Stimulated activated naive CD8-positive, alpha-beta T cell treated with anti-CD3 and anti-CD28 coated beads, Interleukin-15, Interleukin-2, amounts not matched to agents 100 ng/mL and 50 ng/mL, for 24 hours (primary cell): ENCODE data around the gene EPC1.
"Not testable (repeated sequence)": the region's sequence is repeated elsewhere in the genome, so short reads cannot be mapped to it uniquely, and the experiment has no call there.

Experiments
- H3K27ac Mint-ChIP-seq: one replicate; pipeline ENCODE4 v1.8.0; 2021; ENCODE audit warnings: mild to moderate bottlenecking, mixed read lengths
- H3K27me3 Mint-ChIP-seq: one replicate; pipeline ENCODE4 v1.8.0; 2021; ENCODE audit warnings: mixed read lengths
- H3K36me3 Mint-ChIP-seq: one replicate; pipeline ENCODE4 v1.8.0; 2021; ENCODE audit warnings: low read depth, mixed read lengths
- H3K4me1 Mint-ChIP-seq: one replicate; pipeline ENCODE4 v1.8.0; 2021; ENCODE audit warnings: low read depth, mixed read lengths
- H3K4me3 Mint-ChIP-seq: one replicate; pipeline ENCODE4 v1.8.0; 2021; ENCODE audit warnings: mild to moderate bottlenecking, mixed read lengths
- H3K9me3 Mint-ChIP-seq: one replicate; pipeline ENCODE4 v1.8.0; 2021; ENCODE audit warnings: mixed read lengths

The EPC1 gene

DNA sequence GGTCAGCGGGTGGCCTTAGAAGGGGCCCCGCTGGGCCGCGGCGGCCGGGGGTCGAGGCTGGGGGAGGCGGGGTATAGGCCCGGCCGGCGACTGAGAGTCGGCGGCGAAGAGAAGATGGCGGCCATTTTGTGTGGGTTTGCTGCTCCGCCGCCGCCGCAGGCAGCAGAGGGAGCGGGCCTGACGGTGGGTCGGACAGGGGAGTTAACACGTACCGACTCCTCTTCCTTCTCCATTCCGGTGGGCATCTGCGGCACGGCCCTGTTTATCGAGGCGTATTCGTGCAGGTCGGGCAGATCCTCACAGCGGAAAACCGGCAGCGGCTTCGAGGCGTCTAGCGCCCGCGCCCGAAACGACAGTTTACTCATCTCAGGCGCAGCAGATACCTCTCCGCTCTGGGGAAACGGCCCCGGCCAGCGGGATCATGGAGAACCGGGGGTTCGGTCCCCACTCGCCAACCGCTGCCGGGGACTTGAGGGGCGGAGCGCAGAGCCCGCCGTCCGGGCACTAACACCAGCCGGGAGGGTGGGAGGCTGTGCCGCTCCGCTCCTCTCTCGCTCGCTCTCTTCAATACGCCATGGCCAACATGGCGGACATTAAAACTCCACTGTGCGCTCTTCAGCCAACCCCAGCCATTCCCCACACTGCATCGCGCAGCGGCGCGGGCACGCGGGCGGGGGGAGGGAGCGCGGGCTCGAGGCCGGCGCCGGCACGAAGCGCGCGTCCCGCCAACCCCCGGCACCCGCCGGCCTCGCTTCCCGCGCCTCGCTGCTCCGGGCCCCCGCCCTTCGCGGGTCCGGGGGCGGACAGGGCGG, at the start of gene EPC1:
Gene EPC1 (minus strand): TSS at position 608 of the 812 bp plus-strand sequence. CDS start 243 bp downstream, at position 365.
- H3K27me3 Mint-ChIP-seq: no peaks in the 10 kb centered on the region
- H3K4me3 Mint-ChIP-seq: peak within 1 kb of the TSS; percentile 92
- peaks cover 29% of the 10 kb centered on the region for H3K36me3 Mint-ChIP-seq
- no peaks in the 10 kb centered on the region for H3K9me3 Mint-ChIP-seq
- peaks cover 74% of the 10 kb centered on the region for H3K4me1 Mint-ChIP-seq
- peak within 1 kb of the TSS; percentile 99 for H3K27ac Mint-ChIP-seq

- Mint-ChIP-seq H3K4me1 (no peaks in the 10 kb centered on the region), H3K4me3 (no peak overlapping the region), H3K27me3 (no peaks in the 10 kb centered on the region), H3K9me3 (no peaks in the 10 kb centered on the region), H3K36me3 (no peaks in the 10 kb centered on the region), H3K27ac (no peak overlapping the region)
Observed at GRCh38 chr10:32393911-32394310, 47.0 kb upstream of the EPC1 start.

- not testable (repeated sequence) for H3K27ac Mint-ChIP-seq, H3K4me1 Mint-ChIP-seq, H3K27me3 Mint-ChIP-seq, H3K36me3 Mint-ChIP-seq, H3K4me3 Mint-ChIP-seq, H3K9me3 Mint-ChIP-seq
Observed at GRCh38 chr10:32392284-32392683, 45.3 kb upstream of the EPC1 start.

- no peaks in the 10 kb centered on the region for H3K9me3 Mint-ChIP-seq
- no peaks in the 10 kb centered on the region for H3K27me3 Mint-ChIP-seq
- no peak overlapping the region for H3K4me3 Mint-ChIP-seq
- H3K36me3 Mint-ChIP-seq: no peaks in the 10 kb centered on the region
- no peak overlapping the region for H3K27ac Mint-ChIP-seq
- H3K4me1 Mint-ChIP-seq: peaks cover 8% of the 10 kb centered on the region
Observed at GRCh38 chr10:32390193-32390592, 43.2 kb upstream of the EPC1 start.

DNA sequence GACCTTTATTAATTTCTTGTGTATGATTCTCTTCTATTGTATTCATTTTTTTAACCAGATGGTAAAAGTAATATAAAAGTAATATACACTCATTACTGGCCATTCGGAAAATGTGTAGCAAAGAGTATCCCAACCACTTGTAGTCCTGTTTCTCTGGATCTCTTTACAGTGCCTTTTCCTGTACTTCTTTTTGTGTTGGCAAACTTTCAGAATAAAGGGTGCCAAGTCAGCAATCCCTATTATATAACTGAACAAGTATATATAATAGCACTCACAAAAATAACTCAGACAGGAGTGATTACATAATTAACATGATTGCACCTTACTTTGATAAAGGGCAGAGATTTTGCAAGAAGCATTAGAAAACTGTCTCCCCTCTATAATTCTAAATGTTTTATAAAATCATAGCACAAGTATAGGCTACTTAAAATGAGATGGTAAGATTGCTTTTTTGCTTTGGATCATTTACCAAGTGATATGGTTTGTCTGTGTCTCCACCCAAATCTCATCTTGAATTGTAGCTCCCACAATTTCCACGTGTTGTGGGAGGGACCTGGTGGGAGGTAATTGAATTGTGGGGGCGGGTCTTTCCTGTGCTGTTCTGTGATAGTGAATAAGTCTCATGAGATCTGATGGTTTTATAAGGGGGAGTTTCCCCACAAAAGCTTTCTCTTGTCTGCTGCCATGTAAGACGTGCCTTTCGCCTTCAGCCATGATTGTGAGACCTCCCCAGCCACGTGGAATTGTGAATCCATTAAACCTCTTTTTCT, 41.5 kb upstream of the EPC1 start:
- Mint-ChIP-seq H3K27me3 (no peaks in the 10 kb centered on the region), H3K27ac (no peak overlapping the region), H3K4me3 (no peak overlapping the region), H3K4me1 (peaks cover 8% of the 10 kb centered on the region), H3K9me3 (no peaks in the 10 kb centered on the region), H3K36me3 (no peaks in the 10 kb centered on the region)

GRCh38 chr10:32386623-32387260, 39.8 kb upstream of the EPC1 start:
- no peaks in the 10 kb centered on the region for H3K27me3 Mint-ChIP-seq
- H3K27ac Mint-ChIP-seq: no peak overlapping the region
- peaks cover 8% of the 10 kb centered on the region for H3K4me1 Mint-ChIP-seq
- H3K4me3 Mint-ChIP-seq: no peak overlapping the region
- H3K9me3 Mint-ChIP-seq: no peaks in the 10 kb centered on the region
- H3K36me3 Mint-ChIP-seq: no peaks in the 10 kb centered on the region

DNA sequence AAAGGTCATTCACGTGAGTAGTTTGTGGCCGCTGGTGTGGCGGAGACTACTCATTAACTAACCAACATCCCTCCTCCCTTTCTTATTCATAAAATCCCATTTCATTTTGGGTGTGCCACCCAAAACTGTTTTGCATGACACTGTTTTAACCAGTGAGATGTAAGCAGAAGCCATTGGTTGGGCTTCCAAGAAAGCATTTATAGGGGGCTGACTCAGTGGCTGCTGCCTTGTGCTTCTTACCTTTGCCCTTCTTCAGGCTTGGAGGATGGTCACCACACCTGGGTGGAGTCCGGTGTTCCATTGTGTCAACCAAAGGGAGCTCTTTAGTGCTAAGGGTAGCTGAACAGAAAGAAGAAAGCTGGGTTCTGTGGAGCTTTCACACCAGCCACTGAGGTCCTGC, 37.2 kb upstream of the EPC1 start:
- Mint-ChIP-seq H3K9me3 (no peaks in the 10 kb centered on the region), H3K4me3 (no peak overlapping the region), H3K4me1 (peaks cover 8% of the 10 kb centered on the region), H3K27me3 (no peaks in the 10 kb centered on the region), H3K27ac (no peak overlapping the region), H3K36me3 (no peaks in the 10 kb centered on the region)

GRCh38 chr10:32381165-32381564, 34.2 kb upstream of the EPC1 start:
- Mint-ChIP-seq H3K27me3 (no peaks in the 10 kb centered on the region), H3K9me3 (no peaks in the 10 kb centered on the region), H3K4me3 (no peak overlapping the region), H3K27ac (no peak overlapping the region), H3K36me3 (no peaks in the 10 kb centered on the region), H3K4me1 (peaks cover 7% of the 10 kb centered on the region)

GRCh38 chr10:32379950-32380551, 33.1 kb upstream of the EPC1 start:
- no peak overlapping the region for H3K4me3 Mint-ChIP-seq
- peaks cover 14% of the 10 kb centered on the region for H3K4me1 Mint-ChIP-seq
- no peak overlapping the region for H3K27ac Mint-ChIP-seq
- no peaks in the 10 kb centered on the region for H3K36me3 Mint-ChIP-seq
- no peaks in the 10 kb centered on the region for H3K27me3 Mint-ChIP-seq
- no peaks in the 10 kb centered on the region for H3K9me3 Mint-ChIP-seq

DNA sequence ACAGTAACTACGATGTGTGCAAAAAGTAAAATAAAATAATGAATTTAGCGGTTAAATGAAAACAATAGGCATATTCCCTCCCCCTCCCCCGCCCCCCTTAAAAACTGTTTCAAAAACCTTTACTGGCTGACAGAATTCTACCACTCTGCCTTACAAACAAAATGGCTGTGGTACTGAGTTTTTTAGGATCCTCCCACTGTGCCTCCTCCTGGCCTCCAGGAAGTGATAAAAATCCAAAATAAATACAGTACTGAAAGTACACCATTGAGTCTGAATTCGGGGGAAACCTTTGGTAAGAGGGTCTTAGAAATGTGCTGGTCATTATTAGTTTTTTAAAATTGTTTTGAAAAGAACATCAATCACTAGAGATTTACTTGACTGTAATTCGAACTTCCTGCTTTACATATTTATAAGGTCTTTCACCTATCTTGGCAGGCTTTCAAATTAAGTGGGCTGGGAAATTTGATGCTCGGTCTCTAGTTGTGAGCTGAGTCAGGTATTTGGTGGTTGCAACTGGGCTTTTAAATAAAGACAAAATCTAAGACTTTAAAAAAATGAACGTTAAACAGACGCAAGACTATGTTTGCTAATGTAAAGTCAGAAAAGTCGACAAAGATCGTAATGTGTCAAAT, 32.5 kb upstream of the EPC1 start:
- H3K4me3 Mint-ChIP-seq: no peak overlapping the region

DNA sequence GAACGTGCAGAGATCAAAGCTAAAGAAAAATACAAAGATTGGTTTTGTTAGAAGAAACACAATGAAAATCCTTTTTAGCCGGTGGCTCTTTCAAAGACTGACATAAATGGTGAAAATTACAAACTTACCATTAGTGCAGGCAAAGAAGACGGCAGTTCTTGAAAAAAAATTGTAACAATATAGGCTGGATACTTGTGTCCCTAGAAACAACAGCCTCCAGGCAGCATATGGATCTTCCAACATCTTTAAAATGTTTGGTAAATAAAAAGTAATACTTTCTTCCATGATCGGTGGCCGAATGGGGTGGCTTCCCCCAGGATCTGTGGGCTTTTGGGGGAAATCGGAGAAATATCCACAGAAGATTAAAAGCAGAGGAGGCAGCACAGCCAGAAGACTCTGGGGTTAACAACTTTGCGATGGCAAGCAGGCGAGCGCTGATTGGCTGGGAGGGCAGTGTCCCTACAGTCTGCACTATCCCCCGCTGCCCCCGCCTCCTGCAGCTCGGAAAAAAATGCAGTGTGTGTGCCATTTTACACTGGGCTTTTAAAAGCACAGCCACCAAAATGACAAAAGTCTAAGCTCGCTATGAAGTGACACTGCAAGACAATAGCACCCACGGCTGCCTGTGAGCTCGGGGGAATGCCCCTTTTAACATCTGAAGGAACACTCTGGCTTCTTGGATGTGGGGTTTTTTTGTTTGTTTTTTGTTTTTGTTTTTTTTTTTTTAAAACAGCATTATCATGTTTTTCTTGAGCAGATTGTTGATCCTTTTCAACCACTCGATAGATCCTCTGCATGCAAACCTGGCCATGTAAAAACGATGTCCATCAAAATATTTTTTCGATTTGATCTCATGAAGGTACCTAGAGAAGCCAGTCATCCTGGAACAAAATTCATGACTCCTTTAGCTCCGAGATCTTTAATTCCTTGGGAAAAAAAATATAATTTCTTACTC, 31.7 kb upstream of the EPC1 start:
- H3K27me3 Mint-ChIP-seq: no peaks in the 10 kb centered on the region
- no peak overlapping the region for H3K27ac Mint-ChIP-seq
- H3K9me3 Mint-ChIP-seq: no peaks in the 10 kb centered on the region
- peaks cover 2% of the 10 kb centered on the region for H3K36me3 Mint-ChIP-seq
- H3K4me1 Mint-ChIP-seq: peaks cover 27% of the 10 kb centered on the region
- H3K4me3 Mint-ChIP-seq: no peak overlapping the region

More for the DNA sequence above, 32.5 kb upstream of the EPC1 start:
- Mint-ChIP-seq H3K4me1 (peaks cover 21% of the 10 kb centered on the region), H3K27ac (no peak overlapping the region), H3K27me3 (no peaks in the 10 kb centered on the region), H3K9me3 (no peaks in the 10 kb centered on the region), H3K36me3 (no peaks in the 10 kb centered on the region)

GRCh38 chr10:32377458-32378259, 30.7 kb upstream of the EPC1 start:
- Mint-ChIP-seq H3K9me3 (no peaks in the 10 kb centered on the region), H3K4me3 (no peak overlapping the region), H3K27ac (no peak overlapping the region)

DNA sequence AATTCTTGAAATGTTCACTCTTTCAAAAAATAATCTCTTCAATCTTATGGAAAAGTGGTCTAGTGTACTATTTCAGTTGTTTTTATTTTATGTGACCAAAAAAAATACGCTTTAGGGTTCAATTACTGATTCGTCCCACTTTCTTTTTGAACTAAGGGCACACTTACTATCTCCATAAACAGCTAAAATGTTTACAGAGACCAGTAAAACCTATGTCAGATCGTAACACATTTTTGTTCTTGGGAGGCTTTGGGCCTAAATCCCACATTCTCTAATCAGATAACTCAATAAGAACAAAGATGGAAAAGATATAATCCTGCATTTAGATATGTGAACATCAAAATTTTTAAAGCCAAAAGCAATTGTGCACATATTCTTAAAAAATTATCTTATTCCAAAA, 29.8 kb upstream of the EPC1 start:
- H3K4me3 Mint-ChIP-seq: no peak overlapping the region

More at GRCh38 chr10:32377458-32378259, 30.7 kb upstream of the EPC1 start:
- Mint-ChIP-seq H3K36me3 (peaks cover 6% of the 10 kb centered on the region), H3K4me1 (peaks cover 34% of the 10 kb centered on the region), H3K27me3 (no peaks in the 10 kb centered on the region)

More for the DNA sequence above, 29.8 kb upstream of the EPC1 start:
- peaks cover 42% of the 10 kb centered on the region for H3K4me1 Mint-ChIP-seq
- peak overlapping the region; percentile 84 for H3K27ac Mint-ChIP-seq
- no peaks in the 10 kb centered on the region for H3K27me3 Mint-ChIP-seq
- H3K9me3 Mint-ChIP-seq: no peaks in the 10 kb centered on the region
- H3K36me3 Mint-ChIP-seq: peaks cover 13% of the 10 kb centered on the region
